HepG2 (cell line): ENCODE measurements around the gene CUL5. TPM values are rescaled to one million over a fixed set of nuclear protein-coding genes. Genes with fewer than 3 reads are reported as not detected.

Experiments
- HOXA9 ChIP-seq: sonication (generic); formaldehyde crosslinking; IDR thresholded peaks from 2 replicates; pipeline ENCODE4 v1.8.1; 2022; ENCODE audit warnings: missing genetic modification reagents, mild to moderate bottlenecking, moderate library complexity, borderline replicate concordance
- NFE2L1 ChIP-seq: sonication (generic); formaldehyde crosslinking; IDR thresholded peaks from 2 replicates; pipeline ENCODE4 v1.4.0; 2020; ENCODE audit warnings: missing genetic modification reagents, mild to moderate bottlenecking, borderline replicate concordance
- PHF21A ChIP-seq: sonication (generic); formaldehyde crosslinking; IDR thresholded peaks from 2 replicates; pipeline ENCODE4 v1.5.0; 2020; ENCODE audit warnings: mild to moderate bottlenecking, missing genetic modification reagents
- RFX3 ChIP-seq: IDR thresholded peaks from 2 replicates; pipeline ENCODE4 v1.6.1; 2016; ENCODE audit warnings: missing biosample characterization, missing genetic modification reagents
- RORA ChIP-seq: sonication (generic); formaldehyde crosslinking; IDR thresholded peaks from 2 replicates; pipeline ENCODE4 v1.5.0; 2020; ENCODE audit warnings: mild to moderate bottlenecking, missing genetic modification reagents, moderate library complexity
- SOX13 ChIP-seq, 3 experiments: fragments of 450-650 bp in 1 of 3; sonication (generic) in 1 of 3; formaldehyde crosslinking in 1 of 3; IDR thresholded peaks in 2 of 3; conservative IDR thresholded peaks in 1 of 3; 2 replicates each; pipeline versions ENCODE4 v1.5.0 to v1.6.1; 2016 to 2020; ENCODE audit warnings: antibody characterized with exemption in 1 of 3, mild to moderate bottlenecking in 1 of 3, missing compliant biosample characterization in 1 of 3, missing genetic modification reagents in 1 of 3, moderate library complexity in 1 of 3
- SSRP1 ChIP-seq: IDR thresholded peaks from 2 replicates; pipeline ENCODE4 v1.6.1; 2016; ENCODE audit warnings: control low read depth
- TCF12 ChIP-seq, 2 experiments: fragments of 450-650 bp in 1 of 2; sonication (generic) in 1 of 2; formaldehyde crosslinking in 1 of 2; IDR thresholded peaks; 2 replicates each; pipeline versions ENCODE4 v1.6.1 to v1.8.0; 2017 to 2022; ENCODE audit warnings: antibody characterized with exemption in 1 of 2, mild to moderate bottlenecking in 1 of 2, missing genetic modification reagents in 1 of 2, moderate library complexity in 1 of 2
- ZKSCAN5 ChIP-seq: sonication (generic); formaldehyde crosslinking; IDR thresholded peaks from 2 replicates; pipeline ENCODE4 v1.5.1; 2020; ENCODE audit warnings: mild to moderate bottlenecking, missing genetic modification reagents
- ZNF350 ChIP-seq: sonication (generic); formaldehyde crosslinking; IDR thresholded peaks from 2 replicates; pipeline ENCODE4 v1.4.0; 2020; ENCODE audit warnings: mild to moderate bottlenecking, low read depth, missing genetic modification reagents, borderline replicate concordance
- ZNF446 ChIP-seq: sonication (generic); formaldehyde crosslinking; IDR thresholded peaks from 2 replicates; pipeline ENCODE4 v1.5.0; 2020; ENCODE audit warnings: mild to moderate bottlenecking, missing genetic modification reagents
- ZNF570 ChIP-seq: sonication (generic); formaldehyde crosslinking; IDR thresholded peaks from 2 replicates; pipeline ENCODE4 v1.4.0; 2020; ENCODE audit warnings: mild to moderate bottlenecking, missing genetic modification reagents, borderline replicate concordance
- ZNF775 ChIP-seq: sonication (generic); formaldehyde crosslinking; IDR thresholded peaks from 2 replicates; pipeline ENCODE4 v1.4.0; 2020; ENCODE audit warnings: missing genetic modification reagents, mild to moderate bottlenecking, moderate library complexity, borderline replicate concordance
- ZNF816 ChIP-seq: sonication (generic); formaldehyde crosslinking; IDR thresholded peaks from 2 replicates; pipeline ENCODE4 v1.8.0; 2022; ENCODE audit warnings: missing genetic modification reagents, mild to moderate bottlenecking, borderline replicate concordance
- ZZZ3 ChIP-seq: sonication (generic); formaldehyde crosslinking; IDR thresholded peaks from 2 replicates; pipeline ENCODE4 v1.4.0; 2020; ENCODE audit warnings: missing genetic modification reagents, mild to moderate bottlenecking, borderline replicate concordance
- polyA plus RNA-seq, 8 experiments: library from polyadenylated mRNA; depleted of rRNA in 3 of 8; stranded (reverse) in 7 of 8; unstranded in 1 of 8; fragments of >200 nt; fragmentation: Illumina TruSeq in 4 of 8; extraction: Trizol in 4 of 8; gene quantifications; 2 replicates each; pipeline versions ENCODE4 v1.2.1 to v1.2.3, GENCODE V29; 2011 to 2016; ENCODE audit warnings: low read depth in 4 of 8, missing spikeins in 1 of 8, mixed read lengths in 1 of 8; ENCODE audit not compliant: insufficient read depth in 1 of 8
- total RNA-seq, 5 experiments: library from RNA; depleted of rRNA; stranded (reverse); fragments of >200 nt; fragmentation: Illumina TruSeq; extraction: Trizol; gene quantifications; 2 replicates each; pipeline ENCODE4 v1.2.3, GENCODE V29; 2016; ENCODE audit warnings: low read depth in 1 of 5
- TF ChIP-seq, protein P1 (sequence below): sonication (generic); formaldehyde crosslinking; IDR thresholded peaks from 2 replicates; pipeline ENCODE4 v1.9.0; 2022; ENCODE audit warnings: missing genetic modification reagents, mild to moderate bottlenecking, borderline replicate concordance
- TF ChIP-seq, protein P2 (sequence below), 2 experiments: fragments of 450-650 bp in 1 of 2; sonication (generic) in 1 of 2; formaldehyde crosslinking; IDR thresholded peaks; 2 replicates each; pipeline versions ENCODE4 v1.5.0 to v1.8.0; 2020 to 2022; ENCODE audit warnings: mild to moderate bottlenecking in 1 of 2, missing genetic modification reagents in 1 of 2
- TF ChIP-seq, protein P3 (sequence below): sonication (generic); formaldehyde crosslinking; IDR thresholded peaks from 2 replicates; pipeline ENCODE4 v1.4.0; 2020; ENCODE audit warnings: missing genetic modification reagents, borderline replicate concordance

Gene CUL5
- total and polyA plus RNA-seq, 2 of the 13 experiments (the other 11 are each of a cell fraction or from before 2014, with no cell fraction given), result 7.0 to 24.7 TPM

DNA sequence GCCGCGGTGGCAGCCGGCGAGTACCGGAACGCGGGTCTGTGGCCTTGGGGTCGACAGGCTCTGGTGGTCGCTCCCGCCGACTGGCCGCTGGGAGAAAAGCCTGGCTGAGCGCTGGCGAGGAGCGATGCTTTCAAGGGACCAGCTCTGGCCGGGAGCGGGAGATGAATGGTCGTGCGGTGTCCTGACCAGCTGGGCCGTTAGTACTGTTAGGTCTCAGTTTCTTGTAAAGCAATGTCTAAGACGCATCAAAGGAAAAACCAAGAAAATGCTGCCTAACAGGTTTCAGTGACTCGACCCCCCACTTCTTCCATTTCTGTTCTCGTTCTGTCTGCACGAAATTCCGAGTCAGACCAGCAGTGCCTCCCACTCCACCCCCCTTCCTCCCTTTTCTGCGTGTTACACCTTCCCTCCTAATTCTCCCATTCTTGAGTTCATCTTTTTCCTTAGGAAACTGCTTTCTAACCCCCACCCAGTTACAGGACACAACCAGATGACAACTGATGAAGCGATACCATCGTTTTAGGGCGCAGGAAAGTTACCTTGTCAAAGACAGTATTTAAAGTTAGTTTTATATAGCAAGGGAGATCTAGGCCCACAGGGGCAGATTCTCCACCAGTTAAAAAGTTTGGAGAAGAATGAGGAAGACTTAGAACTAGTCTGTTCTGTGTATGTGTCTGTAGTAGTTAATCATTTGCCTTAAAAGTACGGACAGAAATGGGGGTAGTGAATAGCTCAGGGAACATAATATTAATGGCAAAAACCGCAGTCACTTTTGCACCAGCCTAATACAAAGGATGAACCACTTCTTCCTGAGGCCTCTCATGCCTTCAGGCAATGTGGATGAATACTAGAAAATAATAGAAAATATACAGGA is 1.0 kb downstream of the CUL5 start (continued):
- no peak for TF ChIP-seq ZNF816 (CRISPR knock-in tag)
- no peak for TF ChIP-seq RORA
- TF ChIP-seq, protein P1, sequence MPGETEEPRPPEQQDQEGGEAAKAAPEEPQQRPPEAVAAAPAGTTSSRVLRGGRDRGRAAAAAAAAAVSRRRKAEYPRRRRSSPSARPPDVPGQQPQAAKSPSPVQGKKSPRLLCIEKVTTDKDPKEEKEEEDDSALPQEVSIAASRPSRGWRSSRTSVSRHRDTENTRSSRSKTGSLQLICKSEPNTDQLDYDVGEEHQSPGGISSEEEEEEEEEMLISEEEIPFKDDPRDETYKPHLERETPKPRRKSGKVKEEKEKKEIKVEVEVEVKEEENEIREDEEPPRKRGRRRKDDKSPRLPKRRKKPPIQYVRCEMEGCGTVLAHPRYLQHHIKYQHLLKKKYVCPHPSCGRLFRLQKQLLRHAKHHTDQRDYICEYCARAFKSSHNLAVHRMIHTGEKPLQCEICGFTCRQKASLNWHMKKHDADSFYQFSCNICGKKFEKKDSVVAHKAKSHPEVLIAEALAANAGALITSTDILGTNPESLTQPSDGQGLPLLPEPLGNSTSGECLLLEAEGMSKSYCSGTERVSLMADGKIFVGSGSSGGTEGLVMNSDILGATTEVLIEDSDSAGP (CRISPR knock-in tag), result no peak
- no peak for TF ChIP-seq HOXA9 (CRISPR knock-in tag)
- TF ChIP-seq PHF21A (CRISPR knock-in tag), result no peak
- TF ChIP-seq ZKSCAN5 (CRISPR knock-in tag), result no peak
- TF ChIP-seq NFE2L1 (CRISPR knock-in tag), result no peak
- TF ChIP-seq SSRP1 (CRISPR knock-in tag), result no peak
- TF ChIP-seq ZNF350, result no peak
- no peak for TF ChIP-seq ZNF570 (CRISPR knock-in tag)
- 0 out of 2 replicates have a peak, but pooled peaks have one; percentile 2 for TF ChIP-seq SOX13 (IDR thresholded peaks at IDR 0.05)
- TF ChIP-seq SOX13 (CRISPR knock-in tag; conservative IDR thresholded peaks at IDR 0.05 in 1 of 2, IDR thresholded peaks at IDR 0.05 in 1 of 2), result no peak
- TF ChIP-seq ZZZ3, result no peak
- TF ChIP-seq, protein P2, sequence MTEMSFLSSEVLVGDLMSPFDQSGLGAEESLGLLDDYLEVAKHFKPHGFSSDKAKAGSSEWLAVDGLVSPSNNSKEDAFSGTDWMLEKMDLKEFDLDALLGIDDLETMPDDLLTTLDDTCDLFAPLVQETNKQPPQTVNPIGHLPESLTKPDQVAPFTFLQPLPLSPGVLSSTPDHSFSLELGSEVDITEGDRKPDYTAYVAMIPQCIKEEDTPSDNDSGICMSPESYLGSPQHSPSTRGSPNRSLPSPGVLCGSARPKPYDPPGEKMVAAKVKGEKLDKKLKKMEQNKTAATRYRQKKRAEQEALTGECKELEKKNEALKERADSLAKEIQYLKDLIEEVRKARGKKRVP (CRISPR knock-in tag; IDR thresholded peaks at IDR 0.05), result no peak
- TF ChIP-seq, protein P3, sequence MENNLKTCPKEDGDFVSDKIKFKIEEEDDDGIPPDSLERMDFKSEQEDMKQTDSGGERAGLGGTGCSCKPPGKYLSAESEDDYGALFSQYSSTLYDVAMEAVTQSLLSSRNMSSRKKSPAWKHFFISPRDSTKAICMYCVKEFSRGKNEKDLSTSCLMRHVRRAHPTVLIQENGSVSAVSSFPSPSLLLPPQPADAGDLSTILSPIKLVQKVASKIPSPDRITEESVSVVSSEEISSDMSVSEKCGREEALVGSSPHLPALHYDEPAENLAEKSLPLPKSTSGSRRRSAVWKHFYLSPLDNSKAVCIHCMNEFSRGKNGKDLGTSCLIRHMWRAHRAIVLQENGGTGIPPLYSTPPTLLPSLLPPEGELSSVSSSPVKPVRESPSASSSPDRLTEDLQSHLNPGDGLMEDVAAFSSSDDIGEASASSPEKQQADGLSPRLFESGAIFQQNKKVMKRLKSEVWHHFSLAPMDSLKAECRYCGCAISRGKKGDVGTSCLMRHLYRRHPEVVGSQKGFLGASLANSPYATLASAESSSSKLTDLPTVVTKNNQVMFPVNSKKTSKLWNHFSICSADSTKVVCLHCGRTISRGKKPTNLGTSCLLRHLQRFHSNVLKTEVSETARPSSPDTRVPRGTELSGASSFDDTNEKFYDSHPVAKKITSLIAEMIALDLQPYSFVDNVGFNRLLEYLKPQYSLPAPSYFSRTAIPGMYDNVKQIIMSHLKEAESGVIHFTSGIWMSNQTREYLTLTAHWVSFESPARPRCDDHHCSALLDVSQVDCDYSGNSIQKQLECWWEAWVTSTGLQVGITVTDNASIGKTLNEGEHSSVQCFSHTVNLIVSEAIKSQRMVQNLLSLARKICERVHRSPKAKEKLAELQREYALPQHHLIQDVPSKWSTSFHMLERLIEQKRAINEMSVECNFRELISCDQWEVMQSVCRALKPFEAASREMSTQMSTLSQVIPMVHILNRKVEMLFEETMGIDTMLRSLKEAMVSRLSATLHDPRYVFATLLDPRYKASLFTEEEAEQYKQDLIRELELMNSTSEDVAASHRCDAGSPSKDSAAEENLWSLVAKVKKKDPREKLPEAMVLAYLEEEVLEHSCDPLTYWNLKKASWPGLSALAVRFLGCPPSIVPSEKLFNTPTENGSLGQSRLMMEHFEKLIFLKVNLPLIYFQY, result no peak
- no peak for TF ChIP-seq ZNF775 (CRISPR knock-in tag)
- no peak for TF ChIP-seq ZNF446 (CRISPR knock-in tag)
- no peak for TF ChIP-seq RFX3 (CRISPR knock-in tag)
- no peak for TF ChIP-seq TCF12 (IDR thresholded peaks at IDR 0.05)
- no peak for TF ChIP-seq TCF12 (CRISPR knock-in tag; IDR thresholded peaks at IDR 0.05)
